PFSK-1 (cell line): ENCODE results near the gene CEBPA.

Source experiments
- FOXP2 ChIP-seq: optimal IDR thresholded peaks from 2 replicates; pipeline ENCODE3; 2011; ENCODE audit warnings: borderline replicate concordance, control low read depth, inconsistent platforms; ENCODE audit not compliant: insufficient read depth; ENCODE audit errors: extremely low read length, extremely low read depth
- POLR2AphosphoS5 ChIP-seq: IDR thresholded peaks from 2 replicates; pipeline ENCODE4 v1.6.1; 2012; ENCODE audit warnings: low read depth, mild to moderate bottlenecking, control low read depth, low read length, moderate library complexity
- REST ChIP-seq, 2 experiments: IDR thresholded peaks; 2 replicates each; pipeline versions ENCODE4 v1.6.1 to v1.8.0; 2011 to 2012; ENCODE audit warnings: low read depth in 2 of 2, low read length in 2 of 2, control low read depth in 1 of 2, inconsistent platforms in 1 of 2, mild to moderate bottlenecking in 1 of 2, moderate library complexity in 1 of 2; ENCODE audit not compliant: insufficient read depth in 1 of 2
- SIN3A ChIP-seq: IDR thresholded peaks from 2 replicates; pipeline ENCODE4 v1.6.1; 2012; ENCODE audit warnings: mild to moderate bottlenecking, low read length, moderate library complexity, borderline replicate concordance; ENCODE audit not compliant: insufficient read depth
- TAF1 ChIP-seq: IDR thresholded peaks from 2 replicates; pipeline ENCODE4 v1.6.1; 2012; ENCODE audit warnings: low read length, control low read depth, borderline replicate concordance; ENCODE audit not compliant: insufficient read depth

GRCh38 chr19:33304371-33304759 is 2.0 kb upstream of the CEBPA start:
- TF ChIP-seq TAF1, result no peak
- no peak for TF ChIP-seq POLR2AphosphoS5
- TF ChIP-seq REST (IDR thresholded peaks at IDR 0.05; ENCODE audit: insufficient read depth in 1 of 2, low read depth in 2 of 2, low read length in 2 of 2), result no peak
- TF ChIP-seq FOXP2, result no peak
- no peak for TF ChIP-seq SIN3A
